Gastroesophageal sphincter (tissue), 3 donors: Measurements from ENCODE around the gene DDX28.

ENCODE experiments used
- POLR2A ChIP-seq, 2 donors: fragments of 450-650 bp; IDR thresholded peaks; one replicate each; pipeline ENCODE4 v1.6.1; 2017; ENCODE audit warnings: antibody characterized with exemption in 2 of 2, mild to moderate bottlenecking in 2 of 2, moderate library complexity in 1 of 2
- POLR2AphosphoS5 ChIP-seq: sonication (generic); formaldehyde crosslinking; IDR thresholded peaks from one replicate; pipeline ENCODE4 v1.6.1; 2017; ENCODE audit warnings: antibody characterized with exemption
- TF ChIP-seq, protein P1 (sequence below), 4 experiments: fragments of 200-600 bp in 2 of 4; fragments of 450-650 bp in 2 of 4; sonication (generic) in 1 of 4; IDR thresholded peaks; one replicate each; pipeline ENCODE4 v1.5.1; 2017 to 2019; ENCODE audit warnings: antibody characterized with exemption in 4 of 4, mild to moderate bottlenecking in 2 of 4, moderate library complexity in 2 of 4

DNA sequence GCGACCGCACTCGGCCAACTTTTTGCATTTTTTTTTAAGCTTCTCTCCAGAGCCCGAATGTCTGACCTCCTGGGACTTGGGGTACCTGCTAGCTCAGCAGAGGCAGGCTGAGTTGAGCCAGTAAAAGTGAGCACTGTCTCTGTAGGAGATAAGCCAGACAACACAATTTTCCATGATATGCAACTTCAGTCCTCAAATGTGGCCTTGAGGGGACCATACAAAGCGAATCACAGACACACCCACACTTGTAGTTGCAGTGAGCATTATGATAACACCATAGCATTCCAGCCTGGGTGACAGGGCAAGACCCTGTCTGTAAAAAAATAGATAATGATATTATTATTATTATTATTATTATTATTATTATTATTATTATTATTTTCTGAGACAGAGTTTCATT, 26.4 kb downstream of the DDX28 start:
- TF ChIP-seq, protein P1, sequence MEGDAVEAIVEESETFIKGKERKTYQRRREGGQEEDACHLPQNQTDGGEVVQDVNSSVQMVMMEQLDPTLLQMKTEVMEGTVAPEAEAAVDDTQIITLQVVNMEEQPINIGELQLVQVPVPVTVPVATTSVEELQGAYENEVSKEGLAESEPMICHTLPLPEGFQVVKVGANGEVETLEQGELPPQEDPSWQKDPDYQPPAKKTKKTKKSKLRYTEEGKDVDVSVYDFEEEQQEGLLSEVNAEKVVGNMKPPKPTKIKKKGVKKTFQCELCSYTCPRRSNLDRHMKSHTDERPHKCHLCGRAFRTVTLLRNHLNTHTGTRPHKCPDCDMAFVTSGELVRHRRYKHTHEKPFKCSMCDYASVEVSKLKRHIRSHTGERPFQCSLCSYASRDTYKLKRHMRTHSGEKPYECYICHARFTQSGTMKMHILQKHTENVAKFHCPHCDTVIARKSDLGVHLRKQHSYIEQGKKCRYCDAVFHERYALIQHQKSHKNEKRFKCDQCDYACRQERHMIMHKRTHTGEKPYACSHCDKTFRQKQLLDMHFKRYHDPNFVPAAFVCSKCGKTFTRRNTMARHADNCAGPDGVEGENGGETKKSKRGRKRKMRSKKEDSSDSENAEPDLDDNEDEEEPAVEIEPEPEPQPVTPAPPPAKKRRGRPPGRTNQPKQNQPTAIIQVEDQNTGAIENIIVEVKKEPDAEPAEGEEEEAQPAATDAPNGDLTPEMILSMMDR (IDR thresholded peaks at IDR 0.05): no peak
- TF ChIP-seq POLR2A (IDR thresholded peaks at IDR 0.05) (no peak), POLR2AphosphoS5 (no peak)
